22Rv1 (cell line): ENCODE measurements around the gene SHISA8.

Source experiments
- CTCF ChIP-seq: fragments of 450-650 bp; IDR thresholded peaks from 2 replicates; pipeline ENCODE4 v1.5.1; 2017; ENCODE audit warnings: mild to moderate bottlenecking
- ZFX ChIP-seq: fragments of 450-650 bp; IDR thresholded peaks from 2 replicates; pipeline ENCODE4 v1.6.1; 2017; ENCODE audit warnings: antibody characterized with exemption, borderline replicate concordance

DNA sequence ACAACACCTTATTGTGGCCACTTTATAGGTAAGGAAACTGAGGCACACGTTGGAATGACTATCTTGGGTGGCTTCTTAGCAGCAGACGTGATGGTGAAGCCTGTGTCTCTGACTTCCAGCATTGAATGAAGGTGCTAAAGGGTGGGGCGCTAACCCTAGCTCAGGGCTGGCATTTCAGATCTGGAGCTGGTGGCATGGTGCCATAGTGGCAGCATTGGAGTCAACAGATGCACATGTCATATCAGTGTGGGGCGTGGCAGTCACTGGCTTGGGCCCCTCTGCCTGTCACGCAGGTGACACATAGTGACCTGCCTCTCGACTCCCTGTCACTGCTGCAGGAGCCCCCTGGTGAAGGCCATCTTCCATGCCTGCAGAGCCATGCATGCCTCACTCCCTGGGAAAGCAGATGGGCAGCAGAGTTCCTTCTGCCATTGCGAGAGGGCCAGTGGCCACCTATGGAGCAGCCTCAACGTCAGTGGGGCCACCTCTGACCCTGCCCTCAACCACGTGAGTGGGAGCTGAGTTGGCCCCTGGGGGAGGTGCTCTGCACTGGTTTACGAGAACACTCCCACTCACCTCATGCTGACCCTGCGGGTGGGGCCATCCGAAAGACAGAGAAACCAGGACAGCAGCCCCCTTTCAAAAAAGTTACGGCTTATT lies 14.8 kb downstream of the SHISA8 start:
- TF ChIP-seq CTCF = no peak
- TF ChIP-seq ZFX = no peak
